IPS-15b (cell line): Measurements from ENCODE around the gene SMARCD2.

Experiments
- H3K27me3 ChIP-seq: one replicate; pipeline ENCODE4 v1.6.1; 2013; ENCODE audit warnings: low read length; ENCODE audit not compliant: control insufficient read depth, insufficient read depth
- H3K36me3 ChIP-seq: one replicate; pipeline ENCODE4 v1.6.1; 2013; ENCODE audit warnings: low read length; ENCODE audit not compliant: control insufficient read depth, insufficient read depth
- H3K4me1 ChIP-seq: one replicate; pipeline ENCODE4 v1.6.1; 2013; ENCODE audit warnings: mild to moderate bottlenecking, low read length; ENCODE audit not compliant: control insufficient read depth, insufficient read depth
- H3K4me3 ChIP-seq: one replicate; pipeline ENCODE4 v1.5.1; 2013; ENCODE audit warnings: low read depth, low read length
- H3K9ac ChIP-seq: one replicate; pipeline ENCODE4 v1.6.1; 2013; ENCODE audit warnings: low read depth, mild to moderate bottlenecking, low read length
- H3K9me3 ChIP-seq: one replicate; pipeline ENCODE4 v1.6.1; 2013; ENCODE audit warnings: mild to moderate bottlenecking, low read length; ENCODE audit not compliant: control insufficient read depth, insufficient read depth

Gene SMARCD2

DNA sequence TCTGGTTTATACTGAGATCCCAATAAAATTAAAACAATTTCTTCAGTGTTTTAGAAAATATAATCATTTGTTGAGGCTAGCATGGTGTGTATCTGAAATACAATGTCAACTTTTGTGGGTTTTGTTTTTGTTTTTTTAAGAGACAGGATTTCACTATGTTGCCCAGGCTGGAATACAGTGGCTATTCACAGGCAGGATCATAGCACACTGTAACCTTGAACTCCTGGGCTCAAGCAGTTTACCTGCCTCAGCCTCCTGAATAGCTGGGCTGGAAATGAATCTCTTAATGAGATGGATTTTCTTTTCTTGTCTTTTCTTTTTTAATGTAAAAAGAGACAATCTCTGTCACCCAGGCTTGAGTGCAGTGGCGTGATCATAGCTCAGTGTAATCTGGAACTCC, 56.4 kb downstream of the SMARCD2 start:
- no peak overlapping the region for H3K9ac ChIP-seq
- H3K27me3 ChIP-seq, result no peaks in the 10 kb centered on the region
- no peaks in the 10 kb centered on the region for H3K9me3 ChIP-seq
- H3K36me3 ChIP-seq, result peaks cover 10% of the 10 kb centered on the region
- H3K4me1 ChIP-seq, result no peaks in the 10 kb centered on the region
- no peak overlapping the region for H3K4me3 ChIP-seq

DNA sequence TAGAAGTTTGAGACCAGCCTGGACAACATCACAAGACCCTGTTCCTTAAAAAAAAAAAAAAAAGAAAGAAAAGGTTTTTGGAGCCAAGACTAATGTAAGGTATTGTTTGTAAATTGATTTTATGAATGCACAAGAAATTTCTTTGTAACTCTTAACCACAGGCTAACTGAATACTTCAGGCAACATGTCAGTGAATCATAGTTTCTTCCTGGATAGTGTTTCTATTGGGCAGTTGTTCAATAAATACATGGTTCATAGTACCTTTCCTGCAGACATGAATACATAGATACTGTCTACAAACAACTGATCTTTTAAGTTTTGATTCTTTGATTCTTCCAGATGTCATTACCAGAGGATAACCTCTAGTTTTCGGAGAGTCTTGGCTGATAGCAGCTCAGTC, 56.9 kb downstream of the SMARCD2 start:
- H3K36me3 ChIP-seq, result peaks cover 10% of the 10 kb centered on the region
- H3K4me1 ChIP-seq, result no peaks in the 10 kb centered on the region
- no peak overlapping the region for H3K9ac ChIP-seq
- no peaks in the 10 kb centered on the region for H3K9me3 ChIP-seq
- no peak overlapping the region for H3K4me3 ChIP-seq
- H3K27me3 ChIP-seq, result no peaks in the 10 kb centered on the region

DNA sequence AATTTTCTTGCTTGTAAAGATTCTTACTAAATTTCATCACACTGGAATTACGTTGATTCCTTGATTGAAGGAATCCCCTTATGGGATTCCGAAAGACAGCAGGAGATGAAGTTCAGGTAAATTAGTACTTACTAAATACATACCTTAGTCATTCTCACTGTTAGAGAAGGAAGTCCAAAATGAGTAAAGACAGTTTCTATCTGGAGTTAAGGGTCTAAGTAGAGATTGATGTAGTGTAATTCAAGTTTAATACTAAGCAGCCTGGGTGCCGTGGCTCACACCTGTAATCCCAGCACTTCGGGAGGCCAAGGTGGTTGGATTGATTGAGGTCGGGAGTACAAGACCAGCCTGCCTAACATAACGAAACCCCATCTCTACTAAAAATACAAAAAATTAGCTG, 59.0 kb downstream of the SMARCD2 start:
- Histone ChIP-seq H3K4me3 (no peak overlapping the region), H3K9me3 (no peaks in the 10 kb centered on the region), H3K36me3 (peaks cover 7% of the 10 kb centered on the region), H3K27me3 (no peaks in the 10 kb centered on the region), H3K9ac (no peak overlapping the region), H3K4me1 (no peaks in the 10 kb centered on the region)
